Skeletal muscle tissue (tissue), 4 donors: ENCODE measurements around the gene QSOX1. TPM values are rescaled to one million over a fixed set of nuclear protein-coding genes. Genes with fewer than 3 reads are reported as not detected.

Experiments used
- H3K27ac ChIP-seq: one replicate; pipeline ENCODE4 v1.7.0; 2013; ENCODE audit warnings: mild to moderate bottlenecking, low read depth, low read length, inconsistent platforms
- H3K27me3 ChIP-seq, 3 donors: one replicate each; pipeline ENCODE4 v1.7.0; 2013; ENCODE audit warnings: low read length in 3 of 3; ENCODE audit not compliant: control insufficient read depth in 3 of 3, insufficient read depth in 3 of 3
- H3K36me3 ChIP-seq, 3 donors: one replicate each; pipeline ENCODE4 v1.7.0; 2013; ENCODE audit warnings: low read length in 3 of 3; ENCODE audit not compliant: control insufficient read depth in 3 of 3, insufficient read depth in 3 of 3
- H3K4me1 ChIP-seq, 3 donors: one replicate each; pipeline ENCODE4 v1.7.0; 2013; ENCODE audit warnings: low read length in 3 of 3, mild to moderate bottlenecking in 3 of 3; ENCODE audit not compliant: control insufficient read depth in 3 of 3, insufficient read depth in 3 of 3
- H3K4me3 ChIP-seq, 3 donors: one replicate each; pipeline ENCODE4 v1.7.0; 2013; ENCODE audit warnings: low read length in 3 of 3
- H3K9ac ChIP-seq, 3 donors: one replicate each; pipeline ENCODE4 v1.7.0; 2013; ENCODE audit warnings: low read length in 3 of 3, mild to moderate bottlenecking in 3 of 3, moderate library complexity in 2 of 3, low read depth in 1 of 3
- H3K9me3 ChIP-seq, 3 donors: one replicate each; pipeline ENCODE4 v1.7.0; 2013; ENCODE audit warnings: low read length in 3 of 3; ENCODE audit not compliant: control insufficient read depth in 3 of 3
- total RNA-seq: library from RNA; depleted of rRNA; stranded (reverse); fragments of >200 nt; gene quantifications from one replicate; pipeline ENCODE4 v1.2.3, GENCODE V29; 2014
- donor health status: Osteomylitis.

Gene QSOX1
- total RNA-seq, 1 donor from 2014 or later: 4.2 TPM

DNA sequence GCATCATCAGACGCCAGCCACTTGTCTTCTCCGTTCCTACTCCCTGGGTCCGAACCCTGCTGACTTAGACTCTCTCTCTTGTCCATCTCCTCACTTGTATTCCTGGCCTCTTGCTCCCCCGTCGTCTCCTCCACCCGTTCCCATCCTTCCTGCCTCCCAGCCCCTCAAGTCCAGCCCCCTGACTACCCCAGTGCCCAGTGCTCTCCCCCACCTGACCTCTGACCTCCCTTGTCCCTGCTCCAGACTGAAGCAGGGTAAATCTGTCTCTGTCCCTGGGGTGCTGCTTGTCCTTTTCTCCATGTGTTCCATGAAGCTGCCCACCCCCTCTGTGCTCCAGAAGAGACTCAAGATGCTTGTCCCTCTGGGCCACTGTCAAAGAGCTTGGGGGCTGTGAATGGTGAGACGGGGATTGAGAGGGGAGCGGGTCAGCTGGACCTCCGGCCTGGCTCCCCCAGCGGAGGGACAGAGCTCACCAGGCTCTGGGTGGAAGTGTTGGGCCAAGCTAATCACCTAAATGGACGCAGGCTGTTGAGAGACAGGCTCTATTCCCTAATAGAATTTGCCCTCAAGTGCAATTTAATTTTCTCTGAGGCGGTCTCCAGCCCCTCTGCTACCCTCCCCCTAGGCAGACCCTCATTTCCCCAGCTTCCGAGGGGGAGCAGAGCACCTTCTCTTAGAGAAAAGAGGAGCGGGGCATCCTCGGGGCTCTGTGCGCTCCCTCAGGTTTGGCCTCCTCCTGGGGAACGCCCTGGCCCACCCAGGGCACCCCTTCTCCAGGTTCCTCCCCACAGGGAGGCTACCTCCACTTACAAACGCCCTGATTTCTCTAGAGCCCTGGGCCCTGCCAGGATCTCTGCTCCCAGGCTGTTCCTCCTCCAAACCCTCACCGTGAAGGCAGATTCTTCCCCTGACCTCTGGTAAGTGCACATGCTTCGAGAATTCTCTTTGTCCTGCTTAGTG, 64.4 kb downstream of the QSOX1 start:
- H3K9ac ChIP-seq: no peak overlapping the region
- no peak overlapping the region for H3K4me3 ChIP-seq
- no peaks in the 10 kb centered on the region for H3K36me3 ChIP-seq
- no peaks in the 10 kb centered on the region for H3K4me1 ChIP-seq
- no peak overlapping the region for H3K27ac ChIP-seq
- no peaks in the 10 kb centered on the region for H3K9me3 ChIP-seq
- H3K27me3 ChIP-seq: peaks cover under 1 to 15% (median 3%) of the 10 kb centered on the region in 3 donors

DNA sequence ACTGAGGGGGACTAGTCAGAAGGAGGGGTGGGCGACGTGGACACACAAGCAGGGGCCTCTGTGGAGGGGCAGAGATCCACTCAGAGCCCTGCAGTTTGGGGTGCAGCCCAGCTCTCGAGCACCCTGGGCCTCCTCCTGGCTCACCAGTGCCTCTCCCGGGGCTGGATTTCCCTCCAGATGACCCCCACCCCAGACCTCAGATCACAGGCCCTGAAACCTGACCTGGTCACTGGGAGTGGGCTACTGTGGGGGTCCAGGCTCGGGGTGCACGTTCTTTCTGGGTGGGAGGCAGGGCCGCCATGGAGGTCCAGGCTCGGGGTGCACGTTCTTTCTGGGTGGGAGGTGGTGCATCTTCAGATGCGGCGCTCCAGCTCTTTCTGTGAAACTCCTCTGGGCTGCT, 65.1 kb downstream of the QSOX1 start:
- no peak overlapping the region for H3K27ac ChIP-seq
- no peaks in the 10 kb centered on the region for H3K36me3 ChIP-seq
- peaks cover 6 to 22% (median 9%) of the 10 kb centered on the region in 3 donors for H3K27me3 ChIP-seq
- H3K9me3 ChIP-seq: no peaks in the 10 kb centered on the region
- H3K4me3 ChIP-seq: no peak overlapping the region
- H3K9ac ChIP-seq: no peak overlapping the region
- H3K4me1 ChIP-seq: no peaks in the 10 kb centered on the region

DNA sequence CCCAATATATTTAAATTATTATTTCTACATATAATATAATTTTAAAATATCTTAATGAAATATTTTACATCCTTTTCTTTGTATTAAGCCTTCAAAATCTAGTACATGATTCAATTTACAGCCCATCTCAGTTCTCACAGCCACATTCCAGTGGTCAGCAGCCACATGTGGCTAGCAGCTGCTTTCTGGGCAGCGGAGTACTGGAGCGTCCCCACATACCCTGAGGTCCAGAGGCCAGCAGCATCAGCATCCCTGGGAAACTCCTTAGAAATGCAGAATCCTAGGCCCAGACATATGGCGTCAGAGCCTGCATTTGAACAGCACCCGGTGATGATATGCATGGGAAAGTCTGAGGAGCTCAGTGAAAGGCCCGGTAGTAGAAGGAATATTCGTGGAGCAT, 66.8 kb downstream of the QSOX1 start:
- no peak overlapping the region for H3K9ac ChIP-seq
- no peak overlapping the region for H3K27ac ChIP-seq
- no peaks in the 10 kb centered on the region for H3K9me3 ChIP-seq
- H3K27me3 ChIP-seq: peaks cover 14 to 37% (median 23%) of the 10 kb centered on the region in 3 donors
- H3K4me3 ChIP-seq: no peak overlapping the region
- H3K4me1 ChIP-seq: no peaks in the 10 kb centered on the region
- no peaks in the 10 kb centered on the region for H3K36me3 ChIP-seq

DNA sequence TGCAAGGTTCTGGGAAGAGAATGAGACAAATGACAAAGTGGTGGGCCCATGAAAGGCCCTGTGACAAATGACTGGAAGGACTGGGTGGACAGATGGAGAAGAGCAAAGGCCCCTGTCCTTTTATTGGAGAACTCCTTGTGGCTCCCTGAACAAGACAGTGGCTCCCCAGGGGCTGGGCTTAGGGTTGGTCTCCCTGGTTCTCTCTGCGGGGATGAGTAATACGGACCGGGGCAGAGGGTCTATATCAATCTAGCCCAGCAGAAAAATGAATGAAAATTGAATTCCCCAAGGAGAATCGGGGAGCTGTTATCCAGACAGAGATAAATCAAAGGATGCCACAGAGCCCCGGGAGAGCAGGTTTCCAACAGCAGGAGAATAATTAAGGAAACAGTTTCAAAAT, 70.2 kb downstream of the QSOX1 start:
- Histone ChIP-seq H3K9me3 (no peaks in the 10 kb centered on the region), H3K9ac (no peak overlapping the region), H3K36me3 (no peaks in the 10 kb centered on the region), H3K27me3 (peaks cover 44 to 56% (median 53%) of the 10 kb centered on the region in 3 donors), H3K4me3 (no peak overlapping the region), H3K27ac (no peak overlapping the region), H3K4me1 (peaks cover 8 to 11% (median 9%) of the 10 kb centered on the region in 3 donors)

DNA sequence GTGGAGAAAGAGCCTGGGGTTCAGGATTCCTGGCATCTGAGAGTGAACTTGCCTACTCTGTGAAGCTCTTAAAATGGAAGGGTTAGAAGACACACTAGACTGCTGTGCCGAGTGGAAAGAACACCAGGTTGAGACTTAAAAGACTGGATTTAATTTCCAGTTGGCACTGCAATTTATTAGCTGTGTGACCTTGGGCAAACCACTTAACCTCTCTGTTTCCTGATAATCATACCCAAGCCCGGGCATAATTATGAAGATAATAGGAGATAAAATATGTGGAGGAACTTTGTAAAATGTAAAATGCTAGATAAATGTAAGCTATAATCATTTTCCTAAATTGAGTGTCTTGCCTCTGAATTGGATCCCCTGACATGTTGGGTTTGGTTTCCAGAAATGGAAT, 70.7 kb downstream of the QSOX1 start:
- Histone ChIP-seq H3K4me3 (no peak overlapping the region), H3K9me3 (no peaks in the 10 kb centered on the region), H3K36me3 (no peaks in the 10 kb centered on the region), H3K27ac (no peak overlapping the region), H3K27me3 (peaks cover 47 to 54% (median 53%) of the 10 kb centered on the region in 3 donors), H3K4me1 (peaks cover 10 to 14% (median 12%) of the 10 kb centered on the region in 3 donors), H3K9ac (no peak overlapping the region)

DNA sequence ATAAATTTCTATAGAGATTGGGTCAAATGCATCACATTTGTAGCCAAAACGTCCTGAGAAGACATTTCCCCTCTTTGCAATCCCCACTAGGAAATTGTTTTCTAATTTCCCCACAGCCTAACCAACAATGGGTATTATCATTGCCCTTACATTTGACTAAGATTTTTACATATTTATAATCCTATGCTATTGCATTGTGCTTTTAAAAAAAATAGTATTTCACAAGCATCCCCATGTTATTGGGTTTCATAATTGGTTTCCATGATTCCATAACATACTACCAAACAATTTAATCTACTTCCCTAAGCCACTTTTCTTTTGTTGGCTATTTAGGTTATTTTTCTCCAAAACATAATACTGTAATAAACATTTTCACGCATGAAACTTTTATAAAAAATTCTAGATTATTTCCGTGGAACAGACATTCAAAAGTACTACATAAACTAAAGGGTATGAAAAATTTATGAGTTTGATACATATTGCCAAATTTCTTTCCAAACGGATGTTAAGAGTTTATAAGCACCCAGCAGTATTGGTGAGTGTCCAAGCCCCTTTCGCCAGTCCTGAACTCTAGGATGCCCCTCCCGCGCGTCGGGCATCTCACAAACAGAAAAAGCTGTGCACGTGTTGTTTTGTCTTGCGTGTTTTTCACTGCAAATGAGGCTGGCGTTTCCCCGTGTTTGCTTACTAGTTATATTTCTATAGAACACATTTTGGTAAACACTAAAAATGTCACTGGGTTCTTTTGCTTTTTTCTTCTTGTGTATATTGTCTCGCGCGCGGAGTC, 73.4 kb downstream of the QSOX1 start:
- H3K36me3 ChIP-seq: no peaks in the 10 kb centered on the region
- peaks cover 74 to 78% (median 74%) of the 10 kb centered on the region in 3 donors for H3K27me3 ChIP-seq
- no peak overlapping the region for H3K9ac ChIP-seq

DNA sequence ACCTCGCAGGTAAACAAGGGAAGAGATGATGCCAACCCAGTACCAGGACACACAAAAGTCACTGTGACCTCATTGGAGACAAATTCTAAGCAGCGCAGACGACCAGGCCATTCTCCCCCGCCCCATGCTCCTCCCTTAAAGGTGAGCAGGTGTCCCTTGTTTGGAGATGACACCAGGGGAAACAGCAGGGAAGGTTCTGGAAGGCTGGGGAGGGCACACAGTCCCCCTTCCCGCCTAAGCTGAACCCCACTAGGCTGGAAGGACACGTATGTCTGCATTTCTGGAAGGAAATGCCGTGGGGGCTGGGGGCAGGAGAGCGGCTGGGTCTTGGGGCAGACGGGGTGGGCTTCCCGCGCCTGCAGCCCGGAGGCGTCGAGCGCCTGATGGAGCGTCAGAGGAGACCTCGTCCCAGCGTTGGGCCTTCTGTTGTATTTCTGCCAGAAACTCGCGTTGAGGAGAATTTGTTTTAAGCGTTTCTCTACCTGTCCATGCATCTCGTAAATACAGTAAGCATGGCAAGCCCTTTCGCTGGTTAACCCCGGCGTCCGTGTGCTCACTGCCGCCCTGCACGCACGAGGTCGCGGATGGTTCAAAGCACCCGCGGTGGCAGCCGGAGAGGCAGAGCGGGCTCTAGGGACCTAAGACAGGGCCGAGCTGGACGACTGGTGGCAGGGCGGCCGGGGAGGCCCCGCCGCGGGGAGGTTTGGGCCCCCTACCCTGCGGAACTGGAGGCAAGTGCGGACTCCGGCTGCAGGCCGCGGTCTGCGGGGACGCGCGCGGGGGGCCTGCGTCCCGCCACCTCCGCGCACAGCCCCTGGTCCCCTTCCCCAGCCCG, 74.2 kb downstream of the QSOX1 start:
- Histone ChIP-seq H3K4me3 (peak overlapping the region; percentile 62 to 65 (median 64)), H3K9ac (peak overlapping the region in 1 of 3 donors; percentile 50), H3K4me1 (peaks cover 33 to 39% (median 33%) of the 10 kb centered on the region in 3 donors), H3K9me3 (no peaks in the 10 kb centered on the region), H3K27ac (no peak overlapping the region), H3K27me3 (peaks cover 79 to 86% (median 82%) of the 10 kb centered on the region in 3 donors), H3K36me3 (no peaks in the 10 kb centered on the region)

More for the DNA sequence above, 73.4 kb downstream of the QSOX1 start:
- peaks cover 27 to 31% (median 30%) of the 10 kb centered on the region in 3 donors for H3K4me1 ChIP-seq
- H3K9me3 ChIP-seq: no peaks in the 10 kb centered on the region
- H3K27ac ChIP-seq: no peak overlapping the region
- no peak overlapping the region for H3K4me3 ChIP-seq

DNA sequence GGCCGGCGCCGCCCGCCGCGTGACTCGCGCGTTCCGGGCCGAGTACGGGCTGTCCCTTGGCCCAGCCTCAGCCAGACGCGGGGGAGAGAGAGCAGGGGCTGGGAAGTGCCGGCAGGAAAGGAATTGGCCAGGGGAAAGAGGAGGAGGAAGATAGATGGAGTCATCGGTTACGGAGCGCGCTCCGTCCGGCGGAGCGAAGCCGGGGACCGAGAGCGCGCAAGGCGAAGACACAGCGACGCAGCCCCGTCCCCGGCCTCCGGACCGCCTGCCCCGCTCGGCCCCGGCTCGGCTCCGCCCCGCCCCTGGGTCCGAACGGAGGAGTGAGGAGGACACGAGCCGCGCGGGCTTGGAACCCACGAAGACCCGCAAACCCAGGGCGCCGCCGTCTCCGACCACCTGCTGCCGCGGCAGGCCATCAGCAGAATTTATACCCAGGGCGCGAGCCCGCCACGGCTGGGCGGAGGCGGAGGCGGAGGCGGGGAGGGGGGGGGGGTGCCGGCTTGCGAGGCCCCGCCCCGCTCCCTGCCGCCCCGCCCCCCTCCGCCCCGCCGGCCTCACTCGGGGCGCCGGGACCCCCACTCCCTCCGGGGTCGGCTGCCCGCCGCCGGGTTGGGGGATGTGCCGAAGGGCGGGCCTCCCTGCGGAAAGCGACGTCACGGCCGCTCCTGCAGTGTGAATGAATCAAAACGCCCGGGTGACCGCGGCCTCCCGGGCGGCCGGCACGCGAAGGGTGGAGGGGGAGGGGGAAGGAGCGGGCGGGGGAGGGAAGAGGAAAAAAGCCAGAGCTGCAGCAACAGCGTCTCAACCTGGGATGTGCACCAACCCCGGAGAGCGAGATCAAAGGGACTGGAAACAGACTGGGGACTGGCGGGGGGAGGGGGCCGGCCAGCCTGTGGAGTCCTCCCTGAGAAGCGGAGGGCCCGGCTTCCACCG, 75.1 kb downstream of the QSOX1 start, which contains the start of gene LHX4:
Gene LHX4 (plus strand): TSS at position 782 of the 933 bp plus-strand sequence. CDS start 266 bp downstream, outside the sequence.
- peaks cover 38 to 46% (median 39%) of the 10 kb centered on the region in 3 donors for H3K4me1 ChIP-seq
- no peak within 1 kb of the TSS for H3K27ac ChIP-seq
- H3K9ac ChIP-seq: peak within 1 kb of the TSS in 1 of 3 donors; percentile 50
- H3K36me3 ChIP-seq: no peaks in the 10 kb centered on the region
- H3K9me3 ChIP-seq: no peaks in the 10 kb centered on the region
- H3K27me3 ChIP-seq: peaks cover 79 to 89% (median 83%) of the 10 kb centered on the region in 3 donors
- peak within 1 kb of the TSS; percentile 63 to 67 (median 65) for H3K4me3 ChIP-seq
